HG03025 (cell line): Measurements from ENCODE around the gene MSMO1.
"Not testable (repeated sequence)": the region's sequence is repeated elsewhere in the genome, so short reads cannot be mapped to it uniquely, and the experiment has no call there.

Source experiments
- ATAC-seq: cut with Tn5 transposase; IDR thresholded peaks from one replicate; pipeline ENCODE4 v1.9.1; 2021; ENCODE audit warnings: mild to moderate bottlenecking, moderate library complexity; ENCODE audit not compliant: unreplicated experiment, low FRiP score

Gene MSMO1

DNA sequence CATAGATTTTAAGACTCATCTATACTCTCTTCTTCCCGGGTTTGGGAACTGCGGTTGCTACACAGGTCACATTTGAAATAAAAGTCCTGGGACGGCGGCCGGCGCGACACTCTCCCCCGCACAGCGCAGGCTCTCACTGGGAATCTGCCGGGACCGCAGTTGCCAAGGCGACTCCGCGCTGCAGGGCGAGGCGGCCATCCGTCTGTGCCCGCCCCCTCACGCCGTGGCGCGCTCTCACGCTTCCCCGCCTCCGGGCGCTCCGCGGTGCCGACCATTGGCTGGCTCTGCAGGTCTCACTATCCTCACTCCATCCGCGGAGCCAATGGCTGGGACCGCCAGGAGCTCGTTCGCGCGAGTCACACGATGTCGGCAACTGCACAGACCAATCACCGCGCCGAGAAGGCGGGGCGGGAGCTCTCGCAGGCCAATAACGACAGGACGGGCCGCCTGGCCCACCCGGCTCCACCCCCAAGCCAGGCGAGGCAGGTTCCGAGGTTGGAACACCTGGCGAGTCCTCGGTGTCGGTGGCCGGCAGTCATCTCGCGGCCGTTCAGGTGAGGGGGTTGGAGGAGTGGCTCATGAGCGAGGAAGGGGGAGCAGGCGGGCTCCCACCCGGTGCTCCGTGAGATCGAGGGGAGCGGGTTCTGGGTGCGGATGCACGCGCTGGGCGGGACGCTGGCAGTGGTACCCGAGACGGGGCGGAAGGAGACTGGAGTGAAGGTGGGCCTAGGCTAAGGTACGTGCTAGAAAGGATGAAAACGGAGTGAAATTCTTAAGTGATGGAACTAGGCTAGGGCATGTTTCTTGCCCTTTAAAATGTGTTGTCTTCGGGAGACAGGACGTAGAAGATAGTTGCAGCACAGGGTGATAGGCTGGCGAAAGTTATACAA, at the start of gene MSMO1:
Gene MSMO1 (plus strand): TSS at position 459 of the 890 bp plus-strand sequence. CDS start 5,702 bp downstream, outside the sequence.
- ATAC-seq: peak; percentile 99

DNA sequence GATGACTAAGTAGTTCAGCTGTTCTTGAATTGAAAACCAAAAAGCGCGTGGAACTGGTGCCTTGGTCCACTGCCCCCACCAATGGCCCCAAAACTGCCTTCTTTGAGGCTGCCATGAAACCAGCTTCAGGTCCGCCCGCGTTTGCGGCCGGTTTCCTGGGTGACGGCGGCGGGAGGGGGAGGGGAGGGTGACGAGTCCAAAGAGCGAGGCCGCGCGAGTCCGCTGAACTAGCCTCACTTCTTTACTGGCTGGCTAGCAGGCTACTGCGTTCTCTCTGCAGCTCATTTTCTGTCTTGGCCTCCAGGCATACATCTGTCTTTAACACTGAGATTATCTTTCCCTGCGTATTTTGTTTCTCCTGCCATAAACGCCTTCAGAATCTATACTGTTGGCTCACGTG, 47.9 kb upstream of the MSMO1 start:
- ATAC-seq: not testable (repeated sequence)

DNA sequence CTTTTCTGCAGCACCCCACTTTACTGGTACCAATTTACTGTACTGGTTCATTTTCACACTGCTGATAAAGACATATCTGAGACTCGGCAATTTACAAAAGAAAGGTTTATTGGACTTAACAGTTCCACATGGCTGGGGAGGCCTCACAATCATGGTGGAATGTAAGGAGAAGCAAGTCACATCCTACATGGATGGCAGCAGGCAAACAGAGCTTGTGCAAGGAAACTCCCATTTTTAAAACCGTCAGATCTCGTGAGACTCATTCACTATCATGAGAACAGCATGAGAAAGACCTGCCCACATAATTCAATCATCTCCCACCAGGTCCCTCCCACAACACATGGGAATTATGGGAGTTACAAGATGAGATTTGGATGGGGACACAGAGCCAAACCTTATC, 42.8 kb upstream of the MSMO1 start:
- ATAC-seq: not testable (repeated sequence)

DNA sequence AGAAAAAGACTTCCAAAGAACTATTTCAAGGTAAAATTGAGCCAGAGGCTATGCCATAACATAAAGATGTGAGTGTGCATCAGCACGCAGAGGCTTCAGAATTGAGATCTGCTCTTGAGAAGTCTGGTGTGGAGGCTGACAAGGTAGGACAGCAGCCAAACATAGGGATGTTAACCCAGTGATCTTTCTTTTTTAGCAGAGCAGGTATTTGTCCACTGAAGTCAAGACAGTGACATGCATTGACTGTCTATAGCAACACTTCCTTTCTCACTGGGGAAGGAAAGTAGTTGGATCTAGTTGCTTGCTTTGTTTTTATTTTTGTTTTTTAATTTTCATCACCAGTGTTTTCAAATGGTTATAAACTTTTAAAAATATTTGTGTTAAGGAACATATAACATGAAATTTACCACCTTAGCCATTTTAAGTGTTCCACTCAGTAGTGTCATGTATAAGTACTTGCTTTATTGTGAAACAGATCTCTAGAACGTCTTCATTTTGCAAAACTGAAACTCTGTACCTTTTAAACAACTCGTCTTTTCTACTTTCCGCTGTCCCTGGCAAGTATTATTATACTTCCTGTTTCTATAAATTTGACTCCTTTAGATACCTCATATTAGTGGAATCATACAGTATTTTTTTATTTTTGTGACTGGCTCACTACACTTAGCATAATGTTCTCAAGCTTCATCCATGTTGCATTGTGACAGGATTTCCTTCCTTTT, 40.7 kb upstream of the MSMO1 start:
- ATAC-seq: peak; percentile 82

DNA sequence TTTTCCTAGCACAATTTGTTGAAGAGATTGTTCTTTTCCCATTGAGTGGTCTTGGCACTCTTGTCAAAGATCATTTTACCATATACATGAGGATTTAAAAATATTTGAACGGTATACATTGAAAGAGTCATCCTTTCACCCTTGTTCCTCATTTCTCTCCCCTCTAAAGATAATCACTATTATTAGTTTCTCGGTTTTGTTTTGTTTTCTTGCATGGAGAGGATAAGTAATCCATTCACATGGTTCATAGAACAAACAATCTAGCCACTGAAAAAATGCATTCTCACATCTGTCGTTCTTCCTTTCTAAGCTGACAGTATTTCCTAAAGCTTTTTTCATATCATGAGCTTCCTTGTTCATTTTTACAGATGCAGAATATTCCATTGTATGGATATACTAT, 39.2 kb upstream of the MSMO1 start:
- ATAC-seq: peak; percentile 66

GRCh38 chr4:165288639-165289422, 38.6 kb upstream of the MSMO1 start:
- ATAC-seq: peak; percentile 17

- ATAC-seq: no peak
Observed at GRCh38 chr4:165289423-165289785, 38.1 kb upstream of the MSMO1 start.

- no peak for ATAC-seq
Observed at GRCh38 chr4:165293061-165293460, 34.4 kb upstream of the MSMO1 start.

DNA sequence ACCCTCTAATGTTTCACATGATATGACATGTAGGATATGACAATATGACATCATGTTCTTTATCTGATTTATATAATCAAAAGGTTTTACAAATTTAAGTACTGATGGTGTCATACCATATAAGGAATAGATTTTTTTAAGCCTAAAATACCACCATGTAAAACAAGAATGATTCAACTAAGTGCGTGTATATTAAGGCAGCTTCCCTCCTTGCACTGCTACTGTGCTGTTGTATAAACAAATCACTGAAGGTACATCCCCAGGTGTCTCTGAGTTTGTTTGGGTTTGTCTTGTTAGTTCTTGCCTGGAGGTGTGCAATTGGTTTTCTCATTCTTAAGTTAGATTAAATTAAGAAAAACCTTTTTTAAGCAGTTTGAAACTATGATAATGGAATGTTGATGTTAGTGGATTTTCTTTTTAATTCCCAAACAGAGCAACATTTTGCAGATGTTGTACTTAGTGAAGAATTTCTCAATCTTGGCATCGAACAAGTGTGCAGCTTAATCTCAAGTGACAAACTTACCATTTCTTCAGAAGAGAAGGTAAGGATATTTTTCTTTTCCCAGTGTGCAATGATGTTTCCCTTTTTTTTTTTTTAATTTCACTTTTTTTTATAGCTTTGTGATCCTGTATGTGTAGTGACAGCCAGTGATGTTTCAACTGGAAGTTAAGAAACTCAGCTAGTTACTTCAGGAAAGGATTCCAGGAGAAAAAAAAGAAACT, 33.4 kb upstream of the MSMO1 start:
- no peak for ATAC-seq

GRCh38 chr4:165294907-165295306, 32.6 kb upstream of the MSMO1 start:
- ATAC-seq: peak; percentile 78

DNA sequence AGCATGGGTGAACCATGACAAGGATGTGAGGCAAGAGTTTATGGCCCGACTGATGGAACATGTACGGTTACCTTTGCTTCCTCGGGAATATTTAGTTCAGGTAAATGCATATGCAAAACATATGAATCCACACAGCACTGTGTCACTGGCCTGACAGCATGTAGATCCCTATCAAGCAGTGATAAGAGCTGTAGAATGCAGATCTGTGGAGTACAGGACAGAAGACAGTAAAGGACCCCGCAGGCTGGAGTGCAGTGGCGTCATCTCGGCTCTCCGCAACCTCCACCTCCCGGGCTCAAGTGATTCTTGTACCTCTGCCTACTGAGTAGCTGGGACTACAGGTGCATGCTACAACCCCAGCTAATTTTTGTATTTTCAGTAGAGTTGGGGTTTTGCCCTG, 29.8 kb upstream of the MSMO1 start:
- no peak for ATAC-seq

DNA sequence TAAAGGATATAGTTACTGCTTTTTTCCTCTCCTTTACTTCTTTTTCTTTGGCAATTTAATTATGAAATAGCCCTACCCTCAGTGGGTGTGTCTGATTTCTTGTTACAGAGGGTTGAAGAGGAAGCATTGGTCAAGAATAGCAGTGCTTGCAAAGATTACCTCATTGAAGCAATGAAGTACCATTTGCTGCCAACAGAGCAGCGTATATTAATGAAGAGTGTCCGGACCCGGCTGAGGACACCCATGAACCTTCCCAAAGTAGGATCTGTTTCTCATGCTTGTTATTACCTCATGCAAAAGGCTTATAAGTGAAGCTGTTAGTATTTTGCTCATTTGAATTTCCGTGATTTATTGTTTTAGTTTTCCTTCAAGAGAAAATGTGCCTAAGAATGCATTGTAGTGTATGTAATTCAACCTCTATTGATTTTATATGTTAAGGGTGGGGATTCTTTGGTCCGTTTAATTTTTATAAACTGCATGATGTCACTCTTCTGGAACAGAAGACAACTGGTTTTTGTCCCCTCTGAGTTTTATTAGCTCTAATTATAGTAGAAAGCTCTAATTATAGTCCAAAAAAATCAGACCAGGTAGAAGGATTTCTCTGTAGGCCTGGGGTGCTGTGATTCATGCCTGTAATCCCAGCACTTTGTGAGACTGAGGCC, 27.9 kb upstream of the MSMO1 start:
- no peak for ATAC-seq

- peak; percentile 97 for ATAC-seq
Observed at GRCh38 chr4:165301833-165302232, 25.6 kb upstream of the MSMO1 start.

DNA sequence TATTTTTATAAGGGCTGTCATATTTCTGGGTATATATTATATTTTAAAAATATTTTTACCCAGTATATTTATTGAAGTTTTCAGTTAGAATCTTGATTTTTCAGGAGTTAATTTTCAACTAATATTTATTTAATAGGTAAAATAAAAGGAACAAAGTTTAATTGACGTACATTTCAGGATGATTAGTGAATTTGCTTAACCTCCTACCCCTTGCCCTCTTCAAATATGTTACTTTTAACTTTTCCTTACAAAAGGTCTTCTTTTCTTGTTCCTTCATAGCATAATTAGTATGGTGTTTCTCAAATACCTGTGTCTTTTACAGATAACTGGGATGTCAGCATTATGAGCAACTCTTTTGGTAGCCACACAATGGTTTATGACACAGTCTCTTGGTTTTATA, 24.8 kb upstream of the MSMO1 start:
- ATAC-seq: no peak

DNA sequence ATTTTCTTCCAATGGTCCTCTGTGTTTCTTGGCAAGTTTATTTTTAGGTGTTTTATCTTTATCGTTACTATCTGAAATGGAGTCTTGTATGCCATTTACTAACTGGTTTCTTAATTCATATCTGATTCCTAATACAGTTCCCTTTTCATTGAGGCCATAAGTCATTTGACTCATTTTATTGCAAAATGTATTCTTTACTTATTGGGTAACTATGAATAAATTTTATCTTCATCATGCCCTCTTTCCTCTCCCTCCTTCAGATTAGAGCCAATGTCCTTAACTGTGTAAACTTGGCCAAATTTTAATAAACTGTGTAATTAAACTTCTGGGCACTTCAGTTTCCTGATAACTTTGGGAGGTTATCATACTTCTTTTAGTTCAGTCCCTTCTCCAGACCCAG, 19.3 kb upstream of the MSMO1 start:
- ATAC-seq: no peak

DNA sequence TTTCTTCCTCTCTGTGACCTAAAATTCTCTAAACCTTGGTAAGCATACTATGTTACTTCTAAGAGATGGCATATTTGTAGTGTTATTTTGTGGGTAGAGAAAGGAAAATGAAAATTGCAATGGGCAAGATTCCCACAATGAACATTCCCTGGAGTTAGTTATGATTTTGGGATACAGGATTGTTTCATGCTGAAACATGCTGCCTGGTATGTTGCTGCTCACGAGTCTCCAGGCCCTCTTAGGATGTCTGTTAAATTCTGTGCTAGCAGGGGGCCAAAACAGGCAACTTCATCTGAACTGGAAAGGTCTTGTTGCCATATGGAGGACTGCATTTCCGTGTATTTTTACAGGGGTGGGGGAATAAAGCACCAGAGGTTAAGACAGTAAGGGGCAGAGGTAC, 18.9 kb upstream of the MSMO1 start:
- no peak for ATAC-seq

GRCh38 chr4:165309456-165309855, 18.0 kb upstream of the MSMO1 start:
- no peak for ATAC-seq

DNA sequence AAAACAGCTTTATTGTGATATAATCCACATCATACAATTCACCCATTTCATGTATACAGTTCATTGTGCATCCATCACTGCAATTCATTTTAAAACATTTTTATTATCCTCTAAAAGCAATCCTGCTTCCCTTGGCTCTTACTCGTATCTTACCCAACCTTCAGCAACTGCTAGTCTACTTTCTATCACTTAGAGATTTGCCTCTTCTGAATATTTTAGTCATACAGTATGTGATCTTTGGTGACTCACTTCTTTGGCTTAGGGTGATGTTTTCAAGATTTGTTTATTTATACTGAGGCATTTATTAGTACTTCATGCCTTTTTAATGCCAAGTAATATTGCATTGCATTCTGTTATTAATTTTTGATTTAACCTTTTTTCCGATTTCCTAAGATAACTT, 15.0 kb upstream of the MSMO1 start:
- no peak for ATAC-seq

GRCh38 chr4:165319030-165319429, 8.4 kb upstream of the MSMO1 start:
- no peak for ATAC-seq

GRCh38 chr4:165319509-165319908, 8.0 kb upstream of the MSMO1 start:
- ATAC-seq: no peak
